HL-60 (cell line): ENCODE data around the gene TRAPPC3L.
A peak's percentile ranks its signal among the peaks of the same experiment; 100 is the strongest.

Experiments used
- DNase-seq, 2 experiments: peaks; one replicate each; pipeline ENCODE4 v3.0.0-alpha.2; 2010 to 2020; ENCODE audit warnings: low read depth in 1 of 2, low spot score in 1 of 2
- H3K27ac ChIP-seq: fragments of 250-450 bp; sonication (Bioruptor Pico); replicated peaks from 2 replicates; pipeline ENCODE4 v1.5.1; 2020; ENCODE audit warnings: mild to moderate bottlenecking, moderate library complexity
- H3K27me3 ChIP-seq: fragments of 250-450 bp; sonication (Bioruptor Pico); 2 replicates; pipeline ENCODE4 v1.5.1; 2021; ENCODE audit warnings: mild to moderate bottlenecking, moderate library complexity; ENCODE audit not compliant: insufficient read depth, poor library complexity, severe bottlenecking
- H3K4me3 ChIP-seq: replicated peaks from 2 replicates; pipeline ENCODE4 v1.5.1; 2011; ENCODE audit warnings: mild to moderate bottlenecking, control low read depth, low read length; ENCODE audit not compliant: insufficient read depth
- GABPA ChIP-seq: IDR thresholded peaks from 2 replicates; pipeline ENCODE4 v1.6.1; 2012; ENCODE audit warnings: low read depth
- POLR2AphosphoS5 ChIP-seq: IDR thresholded peaks from 2 replicates; pipeline ENCODE4 v1.6.1; 2012; ENCODE audit warnings: low read depth
- SPI1 ChIP-seq: IDR thresholded peaks from 2 replicates; pipeline ENCODE4 v1.6.1; 2012; ENCODE audit warnings: low read depth, mild to moderate bottlenecking, borderline replicate concordance
- TF ChIP-seq, protein P1 (sequence below): IDR thresholded peaks from one replicate; pipeline ENCODE4 v1.5.1; 2011; ENCODE audit warnings: low read length, control low read depth, inconsistent platforms; ENCODE audit not compliant: insufficient read depth
- TF ChIP-seq, protein P2 (sequence below): IDR thresholded peaks from 2 replicates; pipeline ENCODE4 v1.6.1; 2012; ENCODE audit warnings: low read depth; ENCODE audit not compliant: insufficient replicate concordance

TRAPPC3L gene

DNA sequence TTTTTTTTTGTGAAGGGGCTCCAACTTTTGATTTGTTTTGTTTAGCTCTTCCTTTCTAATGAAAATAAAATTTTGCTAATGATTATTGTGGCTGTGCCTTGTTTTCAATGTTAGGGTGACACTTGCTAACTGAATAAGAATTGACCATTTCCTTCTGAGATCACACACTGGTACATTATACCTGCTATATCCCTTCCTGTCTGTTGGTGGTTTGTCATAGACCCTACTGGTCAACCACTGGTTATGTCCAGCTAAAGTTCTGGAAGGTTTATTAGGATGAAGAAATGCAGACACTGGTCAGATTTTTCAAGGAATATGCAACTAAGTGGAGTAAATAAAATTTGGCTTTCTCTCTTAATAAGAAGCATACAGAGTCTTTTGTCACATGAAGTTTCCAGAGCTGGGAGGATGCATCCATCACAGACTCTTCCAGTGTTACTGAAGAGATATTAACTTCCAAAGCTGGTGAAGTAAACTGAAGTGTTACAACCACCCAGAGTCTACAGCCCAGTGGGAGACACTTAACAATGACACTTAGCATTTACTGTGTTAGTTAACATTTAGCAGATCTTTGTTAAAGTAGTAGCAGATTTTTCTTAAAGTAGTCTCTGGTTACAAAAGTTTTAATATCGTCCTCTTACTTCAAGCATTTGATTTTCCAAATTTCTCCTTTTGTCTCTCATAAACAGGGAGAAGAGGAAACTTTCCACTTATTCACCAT, 53.7 kb downstream of the TRAPPC3L start:
- Histone ChIP-seq H3K4me3 (no peak overlapping the region), H3K27ac (peak overlapping the region; percentile 78), H3K27me3 (no peaks in the 10 kb centered on the region)
- TF ChIP-seq POLR2AphosphoS5, result no peak
- TF ChIP-seq SPI1, result no peak
- no peak for TF ChIP-seq GABPA
- no peak for DNase-seq

DNA sequence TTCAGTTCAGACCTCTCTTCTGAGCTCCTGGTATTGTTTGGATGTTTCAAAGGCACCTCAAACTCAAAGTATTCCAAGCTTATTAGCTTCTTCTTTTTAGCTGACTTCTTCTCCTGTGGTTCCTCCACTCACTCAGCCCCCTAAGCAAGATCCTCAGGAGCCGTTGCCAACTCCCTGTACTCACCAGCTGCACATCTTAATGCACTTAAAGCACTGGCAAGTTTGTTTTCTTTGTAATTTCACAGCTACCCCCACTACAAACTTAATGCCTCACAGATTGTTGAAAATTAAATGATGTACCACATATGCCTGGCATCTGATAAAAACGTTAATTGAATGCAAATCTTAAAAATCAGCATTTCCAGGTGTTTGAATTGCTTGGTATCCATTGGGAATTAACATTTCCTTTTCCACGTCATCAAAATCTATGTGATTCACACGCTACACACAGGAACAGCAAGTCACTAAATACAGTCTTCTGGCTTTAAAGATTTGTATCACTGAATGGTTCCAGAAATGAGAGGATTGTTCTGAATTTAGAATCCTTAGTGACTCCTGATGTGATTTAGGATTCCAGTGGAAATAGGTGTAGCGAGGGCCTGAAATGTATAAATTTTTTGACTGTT, 59.8 kb downstream of the TRAPPC3L start:
- TF ChIP-seq GABPA (no peak), SPI1 (no peak), POLR2AphosphoS5 (no peak)
- TF ChIP-seq, protein P1, sequence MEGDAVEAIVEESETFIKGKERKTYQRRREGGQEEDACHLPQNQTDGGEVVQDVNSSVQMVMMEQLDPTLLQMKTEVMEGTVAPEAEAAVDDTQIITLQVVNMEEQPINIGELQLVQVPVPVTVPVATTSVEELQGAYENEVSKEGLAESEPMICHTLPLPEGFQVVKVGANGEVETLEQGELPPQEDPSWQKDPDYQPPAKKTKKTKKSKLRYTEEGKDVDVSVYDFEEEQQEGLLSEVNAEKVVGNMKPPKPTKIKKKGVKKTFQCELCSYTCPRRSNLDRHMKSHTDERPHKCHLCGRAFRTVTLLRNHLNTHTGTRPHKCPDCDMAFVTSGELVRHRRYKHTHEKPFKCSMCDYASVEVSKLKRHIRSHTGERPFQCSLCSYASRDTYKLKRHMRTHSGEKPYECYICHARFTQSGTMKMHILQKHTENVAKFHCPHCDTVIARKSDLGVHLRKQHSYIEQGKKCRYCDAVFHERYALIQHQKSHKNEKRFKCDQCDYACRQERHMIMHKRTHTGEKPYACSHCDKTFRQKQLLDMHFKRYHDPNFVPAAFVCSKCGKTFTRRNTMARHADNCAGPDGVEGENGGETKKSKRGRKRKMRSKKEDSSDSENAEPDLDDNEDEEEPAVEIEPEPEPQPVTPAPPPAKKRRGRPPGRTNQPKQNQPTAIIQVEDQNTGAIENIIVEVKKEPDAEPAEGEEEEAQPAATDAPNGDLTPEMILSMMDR, result no peak
- TF ChIP-seq, protein P2, sequence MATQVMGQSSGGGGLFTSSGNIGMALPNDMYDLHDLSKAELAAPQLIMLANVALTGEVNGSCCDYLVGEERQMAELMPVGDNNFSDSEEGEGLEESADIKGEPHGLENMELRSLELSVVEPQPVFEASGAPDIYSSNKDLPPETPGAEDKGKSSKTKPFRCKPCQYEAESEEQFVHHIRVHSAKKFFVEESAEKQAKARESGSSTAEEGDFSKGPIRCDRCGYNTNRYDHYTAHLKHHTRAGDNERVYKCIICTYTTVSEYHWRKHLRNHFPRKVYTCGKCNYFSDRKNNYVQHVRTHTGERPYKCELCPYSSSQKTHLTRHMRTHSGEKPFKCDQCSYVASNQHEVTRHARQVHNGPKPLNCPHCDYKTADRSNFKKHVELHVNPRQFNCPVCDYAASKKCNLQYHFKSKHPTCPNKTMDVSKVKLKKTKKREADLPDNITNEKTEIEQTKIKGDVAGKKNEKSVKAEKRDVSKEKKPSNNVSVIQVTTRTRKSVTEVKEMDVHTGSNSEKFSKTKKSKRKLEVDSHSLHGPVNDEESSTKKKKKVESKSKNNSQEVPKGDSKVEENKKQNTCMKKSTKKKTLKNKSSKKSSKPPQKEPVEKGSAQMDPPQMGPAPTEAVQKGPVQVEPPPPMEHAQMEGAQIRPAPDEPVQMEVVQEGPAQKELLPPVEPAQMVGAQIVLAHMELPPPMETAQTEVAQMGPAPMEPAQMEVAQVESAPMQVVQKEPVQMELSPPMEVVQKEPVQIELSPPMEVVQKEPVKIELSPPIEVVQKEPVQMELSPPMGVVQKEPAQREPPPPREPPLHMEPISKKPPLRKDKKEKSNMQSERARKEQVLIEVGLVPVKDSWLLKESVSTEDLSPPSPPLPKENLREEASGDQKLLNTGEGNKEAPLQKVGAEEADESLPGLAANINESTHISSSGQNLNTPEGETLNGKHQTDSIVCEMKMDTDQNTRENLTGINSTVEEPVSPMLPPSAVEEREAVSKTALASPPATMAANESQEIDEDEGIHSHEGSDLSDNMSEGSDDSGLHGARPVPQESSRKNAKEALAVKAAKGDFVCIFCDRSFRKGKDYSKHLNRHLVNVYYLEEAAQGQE, result no peak
- Histone ChIP-seq H3K27me3 (no peaks in the 10 kb centered on the region), H3K27ac (no peak overlapping the region), H3K4me3 (no peak overlapping the region)
- no peak for DNase-seq

DNA sequence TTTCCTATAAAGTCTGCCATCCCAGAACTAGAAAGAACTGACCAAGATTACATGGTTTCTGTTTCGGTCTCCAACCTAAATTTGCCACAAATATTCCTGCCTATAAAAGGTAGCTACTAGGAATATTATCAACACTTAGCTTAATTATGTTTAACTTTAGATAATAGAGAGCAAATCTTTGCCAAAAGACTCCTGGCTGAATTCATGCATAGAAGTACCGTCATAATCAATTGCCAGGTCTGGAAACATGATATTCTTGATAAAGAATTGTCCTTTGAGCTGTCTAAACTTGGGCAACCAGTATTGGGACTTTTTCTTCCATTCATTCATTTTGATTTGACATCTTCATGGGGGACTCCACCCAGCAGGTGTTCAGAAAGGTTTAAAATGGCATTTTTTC, 61.9 kb downstream of the TRAPPC3L start:
- TF ChIP-seq, protein P1, result no peak
- TF ChIP-seq POLR2AphosphoS5 (no peak), SPI1 (no peak), GABPA (no peak)
- TF ChIP-seq, protein P2, result no peak
- no peak for DNase-seq
- Histone ChIP-seq H3K27me3 (no peaks in the 10 kb centered on the region), H3K27ac (no peak overlapping the region), H3K4me3 (no peak overlapping the region)

DNA sequence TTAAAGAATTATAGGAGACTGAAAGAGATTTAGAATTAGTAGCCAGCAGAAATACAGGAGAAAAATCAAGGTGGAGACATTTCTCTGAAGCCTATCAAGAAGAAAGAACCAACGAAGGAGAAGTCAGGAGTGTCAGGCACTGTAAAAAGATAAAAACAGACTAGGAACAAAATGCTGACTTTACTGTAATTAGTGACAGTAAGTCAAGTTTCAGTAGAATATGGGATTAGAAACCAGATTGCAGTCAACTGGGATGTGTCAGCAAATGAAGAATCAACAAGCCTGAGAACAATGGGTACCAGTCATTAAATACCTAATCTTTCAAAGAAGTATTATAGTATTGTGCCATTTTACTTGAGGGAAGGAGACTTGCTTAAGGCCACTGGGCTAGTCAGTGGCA, 62.7 kb downstream of the TRAPPC3L start:
- Histone ChIP-seq H3K27ac (no peak overlapping the region), H3K4me3 (no peak overlapping the region), H3K27me3 (no peaks in the 10 kb centered on the region)
- TF ChIP-seq, protein P1, result no peak
- no peak for TF ChIP-seq GABPA
- no peak for TF ChIP-seq SPI1
- TF ChIP-seq, protein P2, result no peak
- no peak for TF ChIP-seq POLR2AphosphoS5
- no peak for DNase-seq
